Right renal pelvis (tissue), 4 donors: ENCODE results near the gene SLC4A2. TPM values are rescaled to one million over a fixed set of nuclear protein-coding genes. Genes with fewer than 3 reads are reported as not detected.
A peak's percentile ranks its signal among the peaks of the same experiment; 100 is the strongest.
"Not testable (repeated sequence)": the region's sequence is repeated elsewhere in the genome, so short reads cannot be mapped to it uniquely, and the experiment has no call there.

Experiments
- DNase-seq, 4 donors: peaks; one replicate each; pipeline ENCODE4 v3.0.0-alpha.2; 2013; ENCODE audit warnings: low read depth in 4 of 4, low spot score in 3 of 4, missing footprints in 1 of 4
- polyA plus RNA-seq, 4 donors: library from polyadenylated mRNA; unstranded; fragments of 120-200 nt; gene quantifications; one replicate each; pipeline ENCODE4 v1.2.1, GENCODE V29; 2013; ENCODE audit not compliant: insufficient read length in 4 of 4

The SLC4A2 gene
- polyA plus RNA-seq, 4 donors, result 89.0 to 104 (median 93.9) TPM

GRCh38 chr7:151040616-151041375, 18.6 kb upstream of the SLC4A2 start:
- DNase-seq, result no peak

GRCh38 chr7:151043449-151043848, 15.9 kb upstream of the SLC4A2 start:
- not testable (repeated sequence) for DNase-seq

GRCh38 chr7:151043959-151044358, 15.4 kb upstream of the SLC4A2 start:
- no peak for DNase-seq

- DNase-seq, result no peak
Measured at GRCh38 chr7:151045262-151045661, 14.1 kb upstream of the SLC4A2 start.

- DNase-seq, result no peak
Measured at GRCh38 chr7:151045967-151046366, 13.4 kb upstream of the SLC4A2 start.

GRCh38 chr7:151046603-151047573, 12.5 kb upstream of the SLC4A2 start:
- DNase-seq, result no peak

GRCh38 chr7:151047976-151048815, 11.2 kb upstream of the SLC4A2 start, which contains the start of gene ASIC3:
TSS of gene ASIC3 (plus strand) at chr7:151048531. CDS start at chr7:151048886, 355 bp downstream.
- DNase-seq, result no peak

- DNase-seq, result no peak
Measured at GRCh38 chr7:151048911-151049463, 10.4 kb upstream of the SLC4A2 start.

- DNase-seq, result peak in 2 of 4 donors; percentile 69 to 77
Measured at GRCh38 chr7:151051108-151051507, 8.3 kb upstream of the SLC4A2 start.

- no peak for DNase-seq
Measured at GRCh38 chr7:151053096-151053495, 6.3 kb upstream of the SLC4A2 start.

GRCh38 chr7:151053751-151054150, 5.6 kb upstream of the SLC4A2 start:
- DNase-seq, result no peak

- no peak for DNase-seq
Measured at GRCh38 chr7:151056283-151056665, 3.1 kb upstream of the SLC4A2 start.

- no peak for DNase-seq
Measured at GRCh38 chr7:151056666-151057505, 2.5 kb upstream of the SLC4A2 start.

GRCh38 chr7:151057506-151057988, 1.8 kb upstream of the SLC4A2 start, which contains the start of gene CDK5:
TSS of gene CDK5 (minus strand) at chr7:151057897. CDS start at chr7:151057848, 49 bp downstream.
- DNase-seq, result no peak

GRCh38 chr7:151057989-151058780, 1.2 kb upstream of the SLC4A2 start:
- peak; percentile 95 to 99 (median 97) for DNase-seq

- peak in 1 of 4 donors; percentile 26 for DNase-seq
Measured at GRCh38 chr7:151058781-151059366, 515 bp upstream of the SLC4A2 start.

- no peak for DNase-seq
Measured at GRCh38 chr7:151060113-151060415, 675 bp downstream of the SLC4A2 start.
